Karpas-422 (cell line): Measurements from ENCODE around the gene MPHOSPH6. TPM values are rescaled to one million over a fixed set of nuclear protein-coding genes. Genes with fewer than 3 reads are reported as not detected.
"Not testable (repeated sequence)": the region's sequence is repeated elsewhere in the genome, so short reads cannot be mapped to it uniquely, and the experiment has no call there.

Experiments used
- DNase-seq: peaks from one replicate; pipeline ENCODE4 v3.0.0-alpha.2; 2015
- H2AFZ ChIP-seq: fragments of 200-600 bp; sonication (generic); 2 replicates; pipeline ENCODE4 v1.6.1; 2014; ENCODE audit warnings: antibody characterized with exemption, low read length, mixed read lengths
- H3K27ac ChIP-seq: fragments of 200-600 bp; sonication (generic); 2 replicates; pipeline ENCODE4 v1.5.1; 2014; ENCODE audit warnings: mild to moderate bottlenecking, low read length, moderate library complexity
- H3K27me3 ChIP-seq: fragments of 200-600 bp; sonication (generic); 2 replicates; pipeline ENCODE4 v1.6.1; 2014; ENCODE audit warnings: low read length, mixed read lengths
- H3K36me3 ChIP-seq: fragments of 200-600 bp; sonication (generic); 2 replicates; pipeline ENCODE4 v1.6.1; 2014; ENCODE audit warnings: low read length, mixed read lengths; ENCODE audit not compliant: insufficient read depth
- H3K4me1 ChIP-seq: fragments of 200-600 bp; sonication (generic); 2 replicates; pipeline ENCODE4 v1.6.1; 2014; ENCODE audit warnings: mild to moderate bottlenecking, low read length, mixed read lengths
- H3K4me2 ChIP-seq: fragments of 200-600 bp; sonication (generic); 2 replicates; pipeline ENCODE4 v1.6.1; 2014; ENCODE audit warnings: low read length, low read depth, mild to moderate bottlenecking; ENCODE audit not compliant: poor library complexity, severe bottlenecking
- H3K4me3 ChIP-seq: fragments of 200-600 bp; sonication (generic); 2 replicates; pipeline ENCODE4 v1.5.1; 2014; ENCODE audit warnings: mild to moderate bottlenecking, antibody characterized with exemption, low read length, mixed read lengths
- H3K79me2 ChIP-seq: fragments of 200-600 bp; sonication (generic); 2 replicates; pipeline ENCODE4 v1.6.1; 2014; ENCODE audit warnings: mild to moderate bottlenecking, low read length, mixed read lengths
- H3K9ac ChIP-seq: fragments of 200-600 bp; sonication (generic); 2 replicates; pipeline ENCODE4 v1.6.0; 2014; ENCODE audit warnings: low read length
- H3K9me2 ChIP-seq: fragments of 200-600 bp; sonication (generic), shearing (Covaris generic); replicated peaks from 2 replicates; pipeline ENCODE4 v1.6.0; 2014; ENCODE audit warnings: mild to moderate bottlenecking, low read length, moderate library complexity; ENCODE audit not compliant: insufficient read depth
- H3K9me3 ChIP-seq: fragments of 300-700, 200-600 bp; sonication (generic); 2 replicates; pipeline ENCODE4 v1.6.1; 2014; ENCODE audit warnings: low read length, mixed read lengths
- H4K20me1 ChIP-seq: fragments of 200-600 bp; sonication (generic); 2 replicates; pipeline ENCODE4 v1.6.1; 2014; ENCODE audit warnings: mild to moderate bottlenecking, antibody characterized with exemption, low read length, low read depth; ENCODE audit not compliant: insufficient read depth
- total RNA-seq: library from RNA; depleted of rRNA; stranded (reverse); fragments of >200 nt; shearing (Covaris generic); gene quantifications from 2 replicates; pipeline ENCODE4 v1.2.3, GENCODE V29; 2014; ENCODE audit warnings: low replicate concordance

MPHOSPH6 gene
- total RNA-seq, 1 experiment from 2014 or later = 22.2 TPM

- Histone ChIP-seq H3K4me3 (no peak overlapping the region), H3K9me2 (no peaks in the 10 kb centered on the region), H3K36me3 (peaks cover 18% of the 10 kb centered on the region), H4K20me1 (no peaks in the 10 kb centered on the region), H3K27me3 (no peaks in the 10 kb centered on the region), H3K9ac (no peak overlapping the region), H2AFZ (no peak overlapping the region), H3K27ac (no peak overlapping the region), H3K4me2 (no peak overlapping the region), H3K79me2 (peaks cover 3% of the 10 kb centered on the region), H3K9me3 (no peaks in the 10 kb centered on the region), H3K4me1 (no peaks in the 10 kb centered on the region)
- DNase-seq = no peak
These were observed 23.1 kb downstream of the MPHOSPH6 start for GRCh38 chr16:82146957-82147356.

GRCh38 chr16:82146556-82146955, 23.5 kb downstream of the MPHOSPH6 start:
- H3K79me2 ChIP-seq = peaks cover 3% of the 10 kb centered on the region
- H3K27me3 ChIP-seq = no peaks in the 10 kb centered on the region
- H3K4me2 ChIP-seq = no peak overlapping the region
- no peaks in the 10 kb centered on the region for H3K4me1 ChIP-seq
- H3K9me2 ChIP-seq = no peaks in the 10 kb centered on the region
- H3K36me3 ChIP-seq = peaks cover 18% of the 10 kb centered on the region
- H2AFZ ChIP-seq = no peak overlapping the region
- no peak overlapping the region for H3K9ac ChIP-seq
- no peak overlapping the region for H3K4me3 ChIP-seq
- H3K27ac ChIP-seq = no peak overlapping the region
- H4K20me1 ChIP-seq = no peaks in the 10 kb centered on the region
- DNase-seq = no peak
- no peaks in the 10 kb centered on the region for H3K9me3 ChIP-seq

GRCh38 chr16:82139286-82139571, 30.8 kb downstream of the MPHOSPH6 start:
- not testable (repeated sequence) for H3K27ac ChIP-seq, H3K9ac ChIP-seq, H3K4me3 ChIP-seq, H3K36me3 ChIP-seq, H3K4me2 ChIP-seq, H3K9me2 ChIP-seq, H3K4me1 ChIP-seq, DNase-seq, H3K9me3 ChIP-seq, H3K27me3 ChIP-seq, H3K79me2 ChIP-seq, H2AFZ ChIP-seq, H4K20me1 ChIP-seq

GRCh38 chr16:82138478-82139285, 31.3 kb downstream of the MPHOSPH6 start:
- Histone ChIP-seq H3K9ac (no peak overlapping the region), H3K27ac (no peak overlapping the region), H3K4me1 (no peaks in the 10 kb centered on the region), H4K20me1 (no peaks in the 10 kb centered on the region), H3K4me3 (no peak overlapping the region), H3K27me3 (no peaks in the 10 kb centered on the region), H3K36me3 (no peaks in the 10 kb centered on the region), H3K4me2 (no peak overlapping the region), H3K9me3 (no peaks in the 10 kb centered on the region), H2AFZ (no peak overlapping the region), H3K9me2 (no peaks in the 10 kb centered on the region), H3K79me2 (no peaks in the 10 kb centered on the region)
- no peak for DNase-seq

- Histone ChIP-seq H3K9ac (no peak overlapping the region), H3K27me3 (no peaks in the 10 kb centered on the region), H3K9me2 (no peaks in the 10 kb centered on the region), H3K79me2 (no peaks in the 10 kb centered on the region), H3K4me2 (no peak overlapping the region), H2AFZ (no peak overlapping the region), H3K27ac (no peak overlapping the region), H4K20me1 (no peaks in the 10 kb centered on the region), H3K4me3 (no peak overlapping the region), H3K36me3 (no peaks in the 10 kb centered on the region), H3K9me3 (no peaks in the 10 kb centered on the region), H3K4me1 (no peaks in the 10 kb centered on the region)
- no peak for DNase-seq
These were observed 32.2 kb downstream of the MPHOSPH6 start for GRCh38 chr16:82137822-82138167.

GRCh38 chr16:82136956-82137821, 32.8 kb downstream of the MPHOSPH6 start:
- H3K4me3 ChIP-seq = no peak overlapping the region
- no peaks in the 10 kb centered on the region for H3K36me3 ChIP-seq
- no peaks in the 10 kb centered on the region for H4K20me1 ChIP-seq
- H3K27me3 ChIP-seq = no peaks in the 10 kb centered on the region
- H3K4me2 ChIP-seq = no peak overlapping the region
- no peak overlapping the region for H2AFZ ChIP-seq
- H3K4me1 ChIP-seq = no peaks in the 10 kb centered on the region
- no peak overlapping the region for H3K9ac ChIP-seq
- H3K9me3 ChIP-seq = no peaks in the 10 kb centered on the region
- no peak for DNase-seq
- H3K79me2 ChIP-seq = no peaks in the 10 kb centered on the region
- no peaks in the 10 kb centered on the region for H3K9me2 ChIP-seq
- no peak overlapping the region for H3K27ac ChIP-seq

GRCh38 chr16:82135844-82136243, 34.2 kb downstream of the MPHOSPH6 start:
- H3K27me3 ChIP-seq = no peaks in the 10 kb centered on the region
- H3K9me2 ChIP-seq = no peaks in the 10 kb centered on the region
- H3K27ac ChIP-seq = no peak overlapping the region
- no peak overlapping the region for H2AFZ ChIP-seq
- no peak overlapping the region for H3K9ac ChIP-seq
- DNase-seq = no peak
- no peaks in the 10 kb centered on the region for H3K9me3 ChIP-seq
- H4K20me1 ChIP-seq = no peaks in the 10 kb centered on the region
- no peaks in the 10 kb centered on the region for H3K36me3 ChIP-seq
- H3K79me2 ChIP-seq = no peaks in the 10 kb centered on the region
- H3K4me3 ChIP-seq = no peak overlapping the region
- H3K4me1 ChIP-seq = no peaks in the 10 kb centered on the region
- H3K4me2 ChIP-seq = no peak overlapping the region

- Histone ChIP-seq H3K27ac (no peak overlapping the region), H3K9me2 (no peaks in the 10 kb centered on the region), H3K9me3 (no peaks in the 10 kb centered on the region), H3K36me3 (no peaks in the 10 kb centered on the region), H2AFZ (no peak overlapping the region), H3K4me3 (no peak overlapping the region), H3K4me1 (no peaks in the 10 kb centered on the region), H3K4me2 (no peak overlapping the region), H4K20me1 (no peaks in the 10 kb centered on the region), H3K9ac (no peak overlapping the region), H3K27me3 (no peaks in the 10 kb centered on the region), H3K79me2 (no peaks in the 10 kb centered on the region)
- DNase-seq = no peak
These were observed 35.2 kb downstream of the MPHOSPH6 start for GRCh38 chr16:82134846-82135245.
